ENCODE data around the gene GPR143.
"Not testable (repeated sequence)": the region's sequence is repeated elsewhere in the genome, so short reads cannot be mapped to it uniquely, and the experiment has no call there.

- not testable (repeated sequence) for TF ChIP-seq POLR2A (IDR thresholded peaks at IDR 0.05; ENCODE audit: low read length); GATA1 (IDR thresholded peaks at IDR 0.05; ENCODE audit: low read depth, low read length)
Measured at GRCh38 chrX:9768321-9768839, 2.7 kb upstream of the GPR143 start.
